DND-41 (cell line): ENCODE measurements around the gene POLR2F.

ENCODE experiments used
- ATAC-seq: fragments of 200-7000 bp; cut with Tn5 transposase; 3 replicates; pipeline ENCODE4 v1.9.1; 2021; ENCODE audit warnings: low read depth; ENCODE audit not compliant: insufficient read depth
- DNase-seq: peaks from one replicate; pipeline ENCODE4 v3.0.0-alpha.2; 2020
- H2AFZ ChIP-seq: 2 replicates; pipeline ENCODE4 v1.6.0; 2012; ENCODE audit warnings: low read depth, low read length
- H3K27ac ChIP-seq: 2 replicates; pipeline ENCODE4 v1.5.1; 2012; ENCODE audit warnings: low read length, inconsistent platforms
- H3K27me3 ChIP-seq: fragments of 200-600 bp; sonication (generic); 2 replicates; pipeline ENCODE4 v1.6.0; 2012; ENCODE audit warnings: low read length, mild to moderate bottlenecking, inconsistent platforms; ENCODE audit not compliant: insufficient read depth, poor library complexity
- H3K36me3 ChIP-seq: 2 replicates; pipeline ENCODE4 v1.5.1; 2012; ENCODE audit warnings: low read length, inconsistent platforms; ENCODE audit not compliant: insufficient read depth
- H3K4me1 ChIP-seq: 2 replicates; pipeline ENCODE4 v1.5.1; 2012; ENCODE audit warnings: mild to moderate bottlenecking, low read length; ENCODE audit not compliant: insufficient read depth
- H3K4me2 ChIP-seq: 2 replicates; pipeline ENCODE4 v1.6.0; 2012; ENCODE audit warnings: mild to moderate bottlenecking, moderate library complexity, low read length, inconsistent platforms; ENCODE audit not compliant: insufficient read depth
- H3K4me3 ChIP-seq, 2 experiments: fragments of 200-600 bp in 1 of 2; shearing (Covaris generic) in 1 of 2; 2 replicates each; pipeline ENCODE4 v1.5.1; 2012 to 2016; ENCODE audit warnings: inconsistent platforms in 2 of 2, low read length in 2 of 2, mild to moderate bottlenecking in 2 of 2, low read depth in 1 of 2, moderate library complexity in 1 of 2
- H3K79me2 ChIP-seq: 2 replicates; pipeline ENCODE4 v1.6.0; 2012; ENCODE audit warnings: low read length, inconsistent platforms; ENCODE audit not compliant: insufficient read depth
- H3K9ac ChIP-seq: 2 replicates; pipeline ENCODE4 v1.6.0; 2012; ENCODE audit warnings: low read depth, mild to moderate bottlenecking, inconsistent platforms, low read length, moderate library complexity
- H3K9me3 ChIP-seq: 2 replicates; pipeline ENCODE4 v1.5.1; 2012; ENCODE audit warnings: low read length, moderate library complexity, mild to moderate bottlenecking, inconsistent platforms; ENCODE audit not compliant: insufficient read depth, severe bottlenecking
- H4K20me1 ChIP-seq: 2 replicates; pipeline ENCODE4 v1.6.0; 2012; ENCODE audit warnings: low read length; ENCODE audit not compliant: insufficient read depth
- CTCF ChIP-seq: IDR thresholded peaks from 2 replicates; pipeline ENCODE4 v1.5.1; 2012; ENCODE audit warnings: borderline replicate concordance, low read length, moderate library complexity, mild to moderate bottlenecking; ENCODE audit not compliant: poor library complexity, severe bottlenecking; ENCODE audit errors: extremely low read depth
- EZH2 ChIP-seq: IDR thresholded peaks from 3 replicates; pipeline ENCODE4 v1.6.1; 2012; ENCODE audit warnings: borderline replicate concordance, low read depth, mild to moderate bottlenecking, moderate library complexity, low read length, inconsistent platforms; ENCODE audit not compliant: severe bottlenecking

The POLR2F gene

DNA sequence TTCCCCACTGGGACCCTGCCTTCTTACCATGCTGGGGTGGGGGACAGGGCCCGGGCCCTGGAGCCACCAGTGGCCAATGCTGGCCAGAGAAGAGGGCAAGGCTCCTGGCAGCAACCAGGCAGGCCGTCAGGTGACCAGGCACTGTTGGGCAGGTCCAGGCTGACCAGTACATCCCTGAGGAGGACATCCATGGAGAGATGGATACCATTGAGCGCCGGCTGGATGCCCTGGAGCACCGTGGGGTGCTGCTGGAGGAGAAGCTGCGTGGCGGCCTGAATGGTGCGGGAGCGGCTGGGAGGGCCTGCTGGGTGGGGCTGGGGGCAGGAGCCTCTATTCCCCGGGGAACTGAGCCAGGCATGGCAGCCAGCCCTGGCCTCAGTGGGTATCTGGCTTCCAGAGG is 21.1 kb upstream of the POLR2F start:
- peaks cover 33% of the 10 kb centered on the region for H3K36me3 ChIP-seq
- no peak overlapping the region for H3K4me3 ChIP-seq
- no peak overlapping the region for H3K9ac ChIP-seq
- no peaks in the 10 kb centered on the region for H3K79me2 ChIP-seq
- H4K20me1 ChIP-seq: no peaks in the 10 kb centered on the region; the same call in 1 of the 2 replicates
- no peak overlapping the region for H2AFZ ChIP-seq
- DNase-seq (no peak), ATAC-seq (no peak)
- no peaks in the 10 kb centered on the region for H3K27me3 ChIP-seq
- TF ChIP-seq EZH2 (no peak), CTCF (no peak)
- no peak overlapping the region for H3K27ac ChIP-seq
- H3K4me2 ChIP-seq: no peak overlapping the region
- no peaks in the 10 kb centered on the region for H3K9me3 ChIP-seq
- H3K4me1 ChIP-seq: peaks cover 3% of the 10 kb centered on the region; the same call in 1 of the 2 replicates

- H3K27ac ChIP-seq: no peak overlapping the region
- H3K9ac ChIP-seq: no peak overlapping the region
- no peak overlapping the region for H3K4me3 ChIP-seq
- ATAC-seq: no peak
- H3K4me1 ChIP-seq: peaks cover 3% of the 10 kb centered on the region; the same call in 1 of the 2 replicates
- DNase-seq: no peak
- H2AFZ ChIP-seq: no peak overlapping the region
- H3K27me3 ChIP-seq: no peaks in the 10 kb centered on the region
- H3K4me2 ChIP-seq: no peak overlapping the region
- H3K79me2 ChIP-seq: no peaks in the 10 kb centered on the region
- H3K36me3 ChIP-seq: peaks cover 35% of the 10 kb centered on the region
- no peaks in the 10 kb centered on the region; the same call in 1 of the 2 replicates for H4K20me1 ChIP-seq
- TF ChIP-seq EZH2: no peak
- TF ChIP-seq CTCF: no peak
- H3K9me3 ChIP-seq: no peaks in the 10 kb centered on the region
Measured at GRCh38 chr22:37932821-37933578, 20.5 kb upstream of the POLR2F start.

- peak; percentile 81 for DNase-seq
- Histone ChIP-seq H4K20me1 (no peaks in the 10 kb centered on the region; the same call in 1 of the 2 replicates), H3K4me2 (no peak overlapping the region; the same call in 1 of the 2 replicates), H3K4me1 (peaks cover 3% of the 10 kb centered on the region; the same call in 1 of the 2 replicates), H3K36me3 (peaks cover 35% of the 10 kb centered on the region), H3K4me3 (no peak overlapping the region), H3K9me3 (no peaks in the 10 kb centered on the region), H3K79me2 (no peaks in the 10 kb centered on the region), H2AFZ (no peak overlapping the region), H3K27ac (no peak overlapping the region), H3K9ac (no peak overlapping the region), H3K27me3 (no peaks in the 10 kb centered on the region)
- TF ChIP-seq CTCF (peak; percentile 75), EZH2 (no peak)
- ATAC-seq: peak; percentile 98
Measured at GRCh38 chr22:37933711-37934376, 19.7 kb upstream of the POLR2F start.
